ENCODE results near the gene VWA5B1. TPM values are rescaled to one million over a fixed set of nuclear protein-coding genes. Genes with fewer than 3 reads are reported as not detected.
"Not testable (repeated sequence)": the region's sequence is repeated elsewhere in the genome, so short reads cannot be mapped to it uniquely, and the experiment has no call there.

Gene VWA5B1
- total RNA-seq, 1 donor from 2014 or later: 0.44 TPM

DNA sequence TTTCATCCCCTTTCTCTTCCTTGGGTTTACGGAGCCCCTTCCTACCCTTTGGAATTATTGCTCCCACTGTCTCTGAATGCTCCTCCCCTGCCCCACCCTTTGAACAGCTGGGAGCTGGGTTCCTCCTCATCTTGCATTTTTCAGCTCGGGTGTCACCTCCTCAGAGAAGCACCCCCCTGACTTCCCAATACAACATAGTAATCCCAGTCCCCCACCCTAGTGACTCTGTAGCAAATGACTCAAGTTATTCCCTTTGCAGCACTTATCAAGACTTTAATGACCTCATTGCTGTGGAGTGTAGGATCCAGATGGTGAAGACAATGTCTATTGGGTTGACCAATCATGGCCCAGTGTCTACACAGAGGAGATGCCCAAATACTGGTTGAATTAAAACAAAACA is 8.9 kb upstream of the VWA5B1 start:
- H3K4me1 Mint-ChIP-seq: peaks cover 10% of the 10 kb centered on the region
- no peaks in the 10 kb centered on the region for H3K36me3 Mint-ChIP-seq (ENCODE audit: low read depth)
- peaks cover 2% of the 10 kb centered on the region for H3K9me3 Mint-ChIP-seq
- H3K4me3 Mint-ChIP-seq: no peak overlapping the region
- no peak overlapping the region for H3K27ac Mint-ChIP-seq (ENCODE audit: unreplicated experiment)
- no peak for TF ChIP-seq CTCF (conservative IDR thresholded peaks at IDR 0.05)
- H3K27me3 Mint-ChIP-seq (ENCODE audit: low read depth): peaks cover 21% of the 10 kb centered on the region
- no peak for DNase-seq (ENCODE audit: low read depth, low spot score)

GRCh38 chr1:20282533-20282932 is 8.1 kb upstream of the VWA5B1 start:
- peaks cover 10% of the 10 kb centered on the region for H3K4me1 Mint-ChIP-seq
- TF ChIP-seq CTCF (conservative IDR thresholded peaks at IDR 0.05): no peak
- H3K36me3 Mint-ChIP-seq (ENCODE audit: low read depth): no peaks in the 10 kb centered on the region
- H3K9me3 Mint-ChIP-seq: peaks cover 2% of the 10 kb centered on the region
- no peak for DNase-seq (ENCODE audit: low read depth, low spot score)
- H3K27me3 Mint-ChIP-seq (ENCODE audit: low read depth): peaks cover 24% of the 10 kb centered on the region
- H3K27ac Mint-ChIP-seq (ENCODE audit: unreplicated experiment): no peak overlapping the region
- no peak overlapping the region for H3K4me3 Mint-ChIP-seq

GRCh38 chr1:20284046-20284445 is 6.6 kb upstream of the VWA5B1 start:
- Mint-ChIP-seq H3K4me3 (no peak overlapping the region), H3K4me1 (peaks cover 5% of the 10 kb centered on the region), H3K27ac (ENCODE audit: unreplicated experiment) (no peak overlapping the region), H3K36me3 (ENCODE audit: low read depth) (no peaks in the 10 kb centered on the region), H3K27me3 (ENCODE audit: low read depth) (peaks cover 39% of the 10 kb centered on the region), H3K9me3 (peaks cover 2% of the 10 kb centered on the region)
- no peak for TF ChIP-seq CTCF (conservative IDR thresholded peaks at IDR 0.05)
- no peak for DNase-seq (ENCODE audit: low read depth, low spot score)

GRCh38 chr1:20284625-20285024 is 6.0 kb upstream of the VWA5B1 start:
- Mint-ChIP-seq H3K36me3 (ENCODE audit: low read depth) (no peaks in the 10 kb centered on the region), H3K4me1 (no peaks in the 10 kb centered on the region), H3K4me3 (no peak overlapping the region), H3K27me3 (ENCODE audit: low read depth) (peaks cover 45% of the 10 kb centered on the region), H3K9me3 (peaks cover 2% of the 10 kb centered on the region), H3K27ac (ENCODE audit: unreplicated experiment) (no peak overlapping the region)
- TF ChIP-seq CTCF (conservative IDR thresholded peaks at IDR 0.05): no peak
- DNase-seq (ENCODE audit: low read depth, low spot score): no peak

- DNase-seq (ENCODE audit: low read depth, low spot score): no peak
- H3K36me3 Mint-ChIP-seq (ENCODE audit: low read depth): no peaks in the 10 kb centered on the region
- no peak for TF ChIP-seq CTCF (conservative IDR thresholded peaks at IDR 0.05)
- H3K4me1 Mint-ChIP-seq: peaks cover 5% of the 10 kb centered on the region
- H3K27me3 Mint-ChIP-seq (ENCODE audit: low read depth): peaks cover 53% of the 10 kb centered on the region
- H3K27ac Mint-ChIP-seq (ENCODE audit: unreplicated experiment): no peak overlapping the region
- H3K9me3 Mint-ChIP-seq: no peaks in the 10 kb centered on the region
- no peak overlapping the region for H3K4me3 Mint-ChIP-seq
These were observed 5.2 kb upstream of the VWA5B1 start for GRCh38 chr1:20285510-20285909.

DNA sequence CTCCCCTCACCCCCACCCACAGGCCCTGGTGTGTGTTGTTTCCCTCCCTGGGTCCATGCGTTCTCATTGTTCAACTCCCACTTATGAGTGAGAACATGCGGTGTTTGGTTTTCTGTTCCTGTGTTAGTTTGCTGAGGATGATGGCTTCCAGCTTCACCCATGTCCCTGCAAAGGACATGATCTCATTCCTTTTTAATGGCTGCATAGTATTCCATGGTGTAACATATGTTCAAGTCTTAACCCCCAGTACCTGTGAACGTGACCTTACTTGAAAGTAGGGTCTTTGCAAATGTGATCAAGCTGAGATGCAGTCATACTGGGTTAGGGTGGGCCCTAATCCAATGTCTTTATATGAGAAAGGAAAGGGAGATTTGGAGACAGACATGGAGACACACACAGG is 3.0 kb upstream of the VWA5B1 start:
- H3K36me3 Mint-ChIP-seq (ENCODE audit: low read depth); H3K27ac Mint-ChIP-seq (ENCODE audit: unreplicated experiment); H3K9me3 Mint-ChIP-seq; H3K4me3 Mint-ChIP-seq; DNase-seq (ENCODE audit: low read depth, low spot score): not testable (repeated sequence)
- Mint-ChIP-seq H3K4me1 (peaks cover 23% of the 10 kb centered on the region), H3K27me3 (ENCODE audit: low read depth) (peaks cover 75% of the 10 kb centered on the region)

Data from neural crest cell (in vitro differentiated cells).